HCT116 (cell line): ENCODE results near the gene OSBPL1A. TPM values are rescaled to one million over a fixed set of nuclear protein-coding genes. Genes with fewer than 3 reads are reported as not detected.

Source experiments
- ATAC-seq: fragments of 200-7000 bp; cut with Tn5 transposase; 2 replicates; pipeline ENCODE4 v1.9.1; 2020; ENCODE audit warnings: mild to moderate bottlenecking, moderate library complexity
- BruUV-seq: library from RNA; stranded (reverse); fragments of 400-500 nt; replicated peaks from 2 replicates; lab custom pipeline; 2021; lab: Mats Ljungman, UMichigan
- CTCF ChIA-PET: fragments of 300-600 bp; sonication (Branson Sonifier 250); formaldehyde crosslinking; loops from one replicate; lab custom pipeline; 2021; ENCODE audit warnings: antibody characterized with exemption; lab: Charles Lee
- POLR2A ChIA-PET: fragments of 300-600, 350-600 bp; sonication (Branson Sonifier 250); formaldehyde crosslinking; loops from one replicate; lab custom pipeline; 2021; ENCODE audit warnings: antibody characterized with exemption; lab: Charles Lee
- RAD21 ChIA-PET, 2 experiments: fragments of 300-600 bp; sonication (Branson Sonifier 250); formaldehyde crosslinking; loops; one replicate each; lab custom pipeline; 2023; ENCODE audit warnings: low total read pairs in 2 of 2; ENCODE audit not compliant: uncharacterized antibody in 2 of 2, unreplicated experiment in 2 of 2, low non-redundant PET in 1 of 2; lab: Charles Lee
- DNase-seq: peaks from one replicate; pipeline ENCODE4 v3.0.0-alpha.2; 2010; ENCODE audit warnings: low read depth, low spot score
- H2AFZ ChIP-seq: fragments of 200-600 bp; shearing (Covaris generic), sonication (generic); 2 replicates; pipeline ENCODE4 v1.6.1; 2017; ENCODE audit warnings: low read depth, mixed run types, mixed read lengths, antibody characterized with exemption, low read length; ENCODE audit not compliant: poor library complexity, severe bottlenecking
- H3K27ac ChIP-seq: 2 replicates; pipeline ENCODE4 v1.5.1; 2012; ENCODE audit warnings: low read depth, low read length
- H3K27me3 ChIP-seq: fragments of 200-600 bp; sonication (generic); 2 replicates; pipeline ENCODE4 v1.6.1; 2016; ENCODE audit warnings: mixed run types, low read length, mixed read lengths; ENCODE audit not compliant: insufficient read depth
- H3K36me3 ChIP-seq, 2 experiments: fragments of 200-500 bp in 1 of 2; fragments of 200-600 bp in 1 of 2; sonication (Bioruptor generic) in 1 of 2; sonication (generic) in 1 of 2; 2 replicates each; pipeline versions ENCODE4 v1.5.1 to v1.6.1; 2014 to 2016; ENCODE audit warnings: low read length in 2 of 2, inconsistent platforms in 1 of 2, mixed read lengths in 1 of 2, mixed run types in 1 of 2; ENCODE audit not compliant: insufficient read depth in 2 of 2, control insufficient read depth in 1 of 2
- H3K4me1 ChIP-seq, 2 experiments: fragments of 200-600 bp in 1 of 2; sonication (generic) in 1 of 2; 2 replicates each; pipeline versions ENCODE4 v1.5.1 to v1.6.1; 2012 to 2017; ENCODE audit warnings: low read length in 2 of 2, inconsistent platforms in 1 of 2, mild to moderate bottlenecking in 1 of 2, mixed read lengths in 1 of 2, mixed run types in 1 of 2, moderate library complexity in 1 of 2; ENCODE audit not compliant: insufficient read depth in 2 of 2, control insufficient read depth in 1 of 2
- H3K4me2 ChIP-seq: fragments of 200-600 bp; sonication (generic); 2 replicates; pipeline ENCODE4 v1.6.1; 2017; ENCODE audit warnings: mixed run types, low read length, mixed read lengths
- H3K4me3 ChIP-seq, 2 experiments: fragments of 200-600 bp in 1 of 2; sonication (generic) in 1 of 2; replicated peaks in 1 of 2; 2 replicates each; pipeline ENCODE4 v1.5.1; 2011 to 2016; ENCODE audit warnings: low read length in 2 of 2, control low read depth in 1 of 2, low read depth in 1 of 2, mild to moderate bottlenecking in 1 of 2, mixed read lengths in 1 of 2, mixed run types in 1 of 2
- H3K79me2 ChIP-seq: fragments of 200-600 bp; sonication (generic); 2 replicates; pipeline ENCODE4 v1.6.1; 2017; ENCODE audit warnings: mild to moderate bottlenecking, mixed run types, low read length, moderate library complexity, mixed read lengths; ENCODE audit not compliant: insufficient read depth
- H3K9ac ChIP-seq: fragments of 200-600 bp; sonication (generic); 2 replicates; pipeline ENCODE4 v1.6.1; 2016; ENCODE audit warnings: low read length, mixed read lengths
- H3K9me2 ChIP-seq: fragments of 200-600 bp; sonication (generic), shearing (Covaris generic); 2 replicates; pipeline ENCODE4 v1.6.1; 2017; ENCODE audit warnings: mixed run types, mild to moderate bottlenecking, moderate library complexity; ENCODE audit not compliant: insufficient read depth
- H3K9me3 ChIP-seq, 2 experiments: fragments of 200-500 bp in 1 of 2; fragments of 200-600 bp in 1 of 2; sonication (Bioruptor generic) in 1 of 2; sonication (generic) in 1 of 2; 2 replicates each; pipeline ENCODE4 v1.6.1; 2014 to 2017; ENCODE audit warnings: low read length in 2 of 2, mixed read lengths in 2 of 2, inconsistent platforms in 1 of 2, low read depth in 1 of 2, mild to moderate bottlenecking in 1 of 2, mixed run types in 1 of 2, moderate library complexity in 1 of 2; ENCODE audit not compliant: control insufficient read depth in 1 of 2, insufficient read depth in 1 of 2
- H4K20me1 ChIP-seq: fragments of 200-600 bp; sonication (generic), shearing (Covaris generic); 2 replicates; pipeline ENCODE4 v1.6.1; 2017; ENCODE audit warnings: mixed run types, mild to moderate bottlenecking, moderate library complexity; ENCODE audit not compliant: insufficient read depth
- ATF3 ChIP-seq: IDR thresholded peaks from 2 replicates; pipeline ENCODE4 v1.6.1; 2012
- CBX3 ChIP-seq: IDR thresholded peaks from 2 replicates; pipeline ENCODE4 v1.6.1; 2012; ENCODE audit warnings: low read depth
- CEBPB ChIP-seq: IDR thresholded peaks from 2 replicates; pipeline ENCODE4 v1.6.1; 2012; ENCODE audit warnings: low read depth
- ELF1 ChIP-seq: IDR thresholded peaks from 2 replicates; pipeline ENCODE4 v1.6.1; 2012; ENCODE audit warnings: low read depth, borderline replicate concordance
- RAD21 ChIP-seq: IDR thresholded peaks from 2 replicates; pipeline ENCODE4 v1.6.1; 2012; ENCODE audit warnings: low read depth, mild to moderate bottlenecking
- REST ChIP-seq: IDR thresholded peaks from 2 replicates; pipeline ENCODE4 v1.6.1; 2012; ENCODE audit warnings: low read depth
- SP1 ChIP-seq: IDR thresholded peaks from 2 replicates; pipeline ENCODE4 v1.6.1; 2012; ENCODE audit warnings: low read depth
- ZNF274 ChIP-seq: fragments of 200-500 bp; sonication (Bioruptor generic); IDR thresholded peaks from 2 replicates; pipeline ENCODE4 v1.6.1; 2014; ENCODE audit warnings: mild to moderate bottlenecking, low read depth, low read length, inconsistent platforms
- intact Hi-C: fragments of 100-400 bp; cut with micrococcal nuclease; formaldehyde crosslinking; loops from 2 replicates; pipeline ENCODE4 v1.10.0; 2022
- total RNA-seq: library from RNA; stranded (reverse); gene quantifications from one replicate; pipeline ENCODE4 v1.2.1, GENCODE V29; 2021; ENCODE audit not compliant: unreplicated experiment

The OSBPL1A gene
- total RNA-seq, 1 experiment from 2014 or later = 18.9 TPM

GRCh38 chr18:24189007-24189528 lies 208.6 kb downstream of the OSBPL1A start:
- CTCF ChIA-PET = interaction anchor here (8.1 kb wide), 1 partner anchor 11 kb away, joined by 53 read pairs; no protein-coding TSS in a partner anchor
- Histone ChIP-seq H3K4me1 (0 out of 4 replicates have a peak, but pooled peaks cover 0 to 6% of the 10 kb centered on the region in 2 experiments), H3K79me2 (no peaks in the 10 kb centered on the region), H3K4me2 (no peak overlapping the region), H2AFZ (no peak overlapping the region), H3K9ac (no peak overlapping the region), H3K9me2 (no peaks in the 10 kb centered on the region), H4K20me1 (no peaks in the 10 kb centered on the region; the same call in 1 of the 2 replicates), H3K27ac (no peak overlapping the region), H3K9me3 (no peaks in the 10 kb centered on the region), H3K36me3 (no peaks in the 10 kb centered on the region), H3K4me3 (no peak overlapping the region), H3K27me3 (no peaks in the 10 kb centered on the region)
- TF ChIP-seq ZNF274 (no peak), ELF1 (no peak), REST (no peak), ATF3 (no peak), RAD21 (no peak), CEBPB (no peak), SP1 (no peak), CBX3 (no peak)
- RAD21 ChIA-PET = no interaction called here
- POLR2A ChIA-PET = no interaction called here
- no TSS peak for BruUV-seq
- DNase-seq (no peak), ATAC-seq (no peak)
- intact Hi-C loops = no loop called here
